Activated CD4-positive, alpha-beta T cell treated with anti-CD3 and anti-CD28 coated beads for 36 hours (primary cell): ENCODE measurements around the gene ELFN1. TPM values are rescaled to one million over a fixed set of nuclear protein-coding genes. Genes with fewer than 3 reads are reported as not detected.

Source experiments
- ATAC-seq: fragments of 200-7000 bp; cut with Tn5 transposase; one replicate; pipeline ENCODE4 v1.10.0; 2021; ENCODE audit warnings: mild to moderate bottlenecking, moderate library complexity
- CTCF ChIA-PET: fragments of 350-600 bp; sonication (Branson Sonifier 250); formaldehyde crosslinking; loops from one replicate; lab custom pipeline; 2021; ENCODE audit warnings: antibody characterized with exemption; lab: Charles Lee
- POLR2A ChIA-PET: fragments of 350-600 bp; sonication (Branson Sonifier 250); formaldehyde crosslinking; loops from one replicate; lab custom pipeline; 2021; ENCODE audit warnings: antibody characterized with exemption, inconsistent platforms; lab: Charles Lee
- DNase-seq: peaks from one replicate; pipeline ENCODE4 v3.0.0-alpha.2; 2020
- H3K27ac Mint-ChIP-seq: one replicate; pipeline ENCODE4 v1.8.0; 2021; ENCODE audit warnings: mixed read lengths
- H3K27me3 Mint-ChIP-seq: one replicate; pipeline ENCODE4 v1.8.0; 2021; ENCODE audit warnings: mixed read lengths
- H3K36me3 Mint-ChIP-seq: one replicate; pipeline ENCODE4 v1.8.0; 2021; ENCODE audit warnings: low read depth, mixed read lengths
- H3K4me1 Mint-ChIP-seq: one replicate; pipeline ENCODE4 v1.8.0; 2021; ENCODE audit warnings: mixed read lengths
- H3K4me3 Mint-ChIP-seq: one replicate; pipeline ENCODE4 v1.8.0; 2021; ENCODE audit warnings: mild to moderate bottlenecking, moderate library complexity, mixed read lengths
- H3K9me3 Mint-ChIP-seq: one replicate; pipeline ENCODE4 v1.8.0; 2021; ENCODE audit warnings: low read depth, mixed read lengths
- intact Hi-C, 2 experiments: fragments of 100-400 bp; cut with DNase I in 1 of 2; cut with micrococcal nuclease in 1 of 2; formaldehyde crosslinking; loops; one replicate each; pipeline versions ENCODE4 v1.14.2 to v1.15.1; 2022 to 2024; cut with DNase I, micrococcal nuclease
- total RNA-seq, 2 experiments: library from RNA; stranded (reverse); gene quantifications; one replicate each; pipeline ENCODE4 v1.2.3, GENCODE V29; 2021

ELFN1 gene
- total RNA-seq, 2 experiments from 2014 or later, result 0.05 to 0.09 TPM

DNA sequence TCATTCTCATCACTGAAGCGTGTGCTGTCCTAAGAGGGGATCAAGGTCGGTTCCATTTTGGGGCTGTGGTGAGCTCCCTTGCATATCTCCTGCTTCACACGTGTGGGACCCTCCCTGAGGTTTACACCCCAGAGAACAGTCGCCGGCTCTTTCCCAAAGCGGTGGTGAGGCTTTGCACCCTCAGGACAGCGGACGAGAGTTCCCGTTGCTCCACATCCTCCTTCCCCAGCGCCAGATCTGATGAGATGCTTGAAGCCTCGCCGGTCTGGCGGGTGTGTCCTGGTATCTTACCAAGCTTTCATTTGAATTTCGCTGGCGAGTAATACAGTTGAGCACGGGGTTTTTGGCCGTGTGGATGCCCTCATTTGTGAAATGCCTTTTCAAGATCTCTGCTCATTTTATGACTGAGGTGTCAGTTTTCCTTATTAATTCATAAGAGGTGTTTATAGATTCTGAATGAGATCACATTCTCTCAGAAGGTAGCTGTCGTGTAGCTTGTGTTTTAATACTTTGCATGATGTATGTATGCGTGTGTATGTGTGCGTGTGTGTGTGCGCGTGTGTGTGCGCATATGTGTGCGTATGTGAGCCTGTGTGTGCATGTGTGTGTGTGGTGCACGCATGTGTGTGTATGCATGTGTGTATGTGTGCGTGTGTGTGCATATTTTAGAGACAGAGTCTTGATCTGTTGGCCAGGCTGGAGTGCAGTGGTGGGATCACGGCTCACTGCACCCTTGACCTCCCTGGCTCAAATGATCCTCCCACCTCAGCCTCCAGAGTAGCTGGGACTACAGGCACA, 30.7 kb downstream of the ELFN1 start:
- H3K4me1 Mint-ChIP-seq, result no peaks in the 10 kb centered on the region
- peaks cover 4% of the 10 kb centered on the region for H3K9me3 Mint-ChIP-seq
- ATAC-seq (no peak), DNase-seq (no peak)
- H3K27me3 Mint-ChIP-seq, result peaks cover 3% of the 10 kb centered on the region
- no peak overlapping the region for H3K4me3 Mint-ChIP-seq
- CTCF ChIA-PET, result no interaction called here
- no peak overlapping the region for H3K27ac Mint-ChIP-seq
- H3K36me3 Mint-ChIP-seq, result no peaks in the 10 kb centered on the region
- POLR2A ChIA-PET, result no interaction called here
- intact Hi-C loops, result no loop called here

DNA sequence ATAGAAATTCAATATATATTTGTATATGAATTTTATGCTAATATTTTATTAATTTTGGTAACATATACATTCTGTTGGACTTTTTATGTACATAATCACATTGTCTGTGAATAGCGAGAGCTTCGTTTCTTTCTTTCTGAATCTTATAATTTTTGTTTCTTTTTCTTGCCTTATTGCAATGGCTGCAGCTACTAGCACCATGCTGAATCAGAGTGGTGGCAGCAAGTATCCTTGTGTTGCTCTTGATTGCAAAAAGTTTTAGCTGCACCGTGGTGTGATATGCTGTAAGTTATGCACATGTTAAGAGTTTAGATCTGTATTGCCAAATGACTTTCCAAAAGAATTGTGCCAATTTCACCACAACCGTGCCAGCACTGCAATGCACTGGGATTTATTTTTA, 32.6 kb downstream of the ELFN1 start:
- H3K4me3 Mint-ChIP-seq, result no peak overlapping the region
- ATAC-seq, result no peak
- intact Hi-C loops, result no loop called here
- no peak overlapping the region for H3K27ac Mint-ChIP-seq
- no peak for DNase-seq
- H3K9me3 Mint-ChIP-seq, result peaks cover 4% of the 10 kb centered on the region
- no peaks in the 10 kb centered on the region for H3K36me3 Mint-ChIP-seq
- peaks cover 3% of the 10 kb centered on the region for H3K27me3 Mint-ChIP-seq
- POLR2A ChIA-PET, result no interaction called here
- CTCF ChIA-PET, result interaction anchor here (0.6 kb wide), 1 partner anchor 552 kb away, joined by 3 read pairs; no protein-coding TSS in a partner anchor
- H3K4me1 Mint-ChIP-seq, result no peaks in the 10 kb centered on the region

DNA sequence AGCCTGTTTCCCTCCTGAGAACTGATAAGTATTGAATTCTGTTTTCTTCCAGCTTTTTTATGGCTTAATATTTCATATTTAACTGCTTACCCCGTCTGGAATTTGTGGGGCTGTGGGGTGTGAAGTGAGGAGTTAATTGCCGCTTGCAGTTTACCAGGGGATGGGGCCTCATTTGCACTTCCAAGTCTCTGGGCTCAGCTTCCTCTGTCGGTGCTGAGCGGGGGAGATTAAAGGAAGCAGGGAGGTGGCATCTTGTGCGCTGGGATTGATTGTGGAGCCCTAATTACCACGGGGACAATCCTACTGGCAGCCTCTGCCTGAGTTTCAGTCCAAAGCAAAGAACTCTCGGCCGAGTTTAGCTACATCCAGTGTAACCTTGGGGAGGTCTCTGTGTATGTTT, 33.4 kb downstream of the ELFN1 start:
- Mint-ChIP-seq H3K27me3 (peaks cover 3% of the 10 kb centered on the region), H3K9me3 (peaks cover 4% of the 10 kb centered on the region), H3K4me1 (no peaks in the 10 kb centered on the region), H3K36me3 (no peaks in the 10 kb centered on the region), H3K4me3 (no peak overlapping the region), H3K27ac (no peak overlapping the region)
- intact Hi-C loops, result no loop called here
- no peak for DNase-seq
- ChIA-PET POLR2A (no interaction called here), CTCF (no interaction called here)
- ATAC-seq, result no peak

DNA sequence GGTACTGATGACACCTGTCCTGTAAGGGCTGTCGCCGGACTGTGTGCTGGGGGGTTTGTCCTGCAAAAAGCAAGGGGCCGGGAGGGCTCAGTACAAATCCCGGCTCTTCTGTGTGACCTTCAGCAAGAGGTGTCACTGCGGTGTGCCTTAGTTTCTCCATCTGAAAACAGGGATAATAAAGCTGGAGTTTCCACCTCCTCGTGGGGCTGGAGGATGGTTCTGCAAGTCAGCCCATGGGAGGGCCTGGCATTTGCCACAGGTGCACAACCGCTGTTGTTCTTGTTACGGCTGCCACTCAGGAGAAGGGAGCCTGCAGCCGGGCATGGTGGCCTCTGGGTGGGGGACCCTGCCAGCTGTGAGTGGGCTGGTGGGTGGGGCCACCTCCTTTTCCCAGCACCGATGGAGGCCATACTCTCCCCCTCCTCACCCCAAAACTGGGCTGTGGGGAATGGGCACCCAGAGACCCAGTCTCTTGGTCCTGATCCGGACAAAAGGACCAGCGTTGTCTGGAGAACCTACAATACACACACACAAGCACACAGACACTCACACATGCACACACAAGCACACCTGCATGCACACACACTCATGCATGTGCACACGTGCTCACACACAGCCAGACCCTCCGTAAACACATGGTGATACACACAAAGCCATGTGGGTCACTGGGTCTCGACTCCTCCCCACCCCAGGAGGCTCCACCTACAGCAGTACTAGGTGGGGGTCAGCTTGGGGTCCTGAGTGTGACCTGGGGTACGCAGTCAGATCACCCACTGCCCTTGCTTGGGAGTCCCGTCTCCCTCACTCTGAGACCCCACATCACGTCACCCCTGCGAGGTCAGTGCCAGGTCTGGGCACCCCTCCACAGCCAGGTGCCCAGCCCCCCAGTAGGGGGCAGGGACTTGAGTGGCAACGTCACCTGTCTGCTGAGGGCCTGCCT, 34.1 kb downstream of the ELFN1 start:
- CTCF ChIA-PET, result no interaction called here
- intact Hi-C loops, result no loop called here
- Mint-ChIP-seq H3K4me1 (no peaks in the 10 kb centered on the region), H3K36me3 (no peaks in the 10 kb centered on the region), H3K4me3 (no peak overlapping the region), H3K27ac (no peak overlapping the region), H3K9me3 (peaks cover 5% of the 10 kb centered on the region), H3K27me3 (peaks cover 3% of the 10 kb centered on the region)
- POLR2A ChIA-PET, result no interaction called here
- DNase-seq (no peak), ATAC-seq (no peak)

DNA sequence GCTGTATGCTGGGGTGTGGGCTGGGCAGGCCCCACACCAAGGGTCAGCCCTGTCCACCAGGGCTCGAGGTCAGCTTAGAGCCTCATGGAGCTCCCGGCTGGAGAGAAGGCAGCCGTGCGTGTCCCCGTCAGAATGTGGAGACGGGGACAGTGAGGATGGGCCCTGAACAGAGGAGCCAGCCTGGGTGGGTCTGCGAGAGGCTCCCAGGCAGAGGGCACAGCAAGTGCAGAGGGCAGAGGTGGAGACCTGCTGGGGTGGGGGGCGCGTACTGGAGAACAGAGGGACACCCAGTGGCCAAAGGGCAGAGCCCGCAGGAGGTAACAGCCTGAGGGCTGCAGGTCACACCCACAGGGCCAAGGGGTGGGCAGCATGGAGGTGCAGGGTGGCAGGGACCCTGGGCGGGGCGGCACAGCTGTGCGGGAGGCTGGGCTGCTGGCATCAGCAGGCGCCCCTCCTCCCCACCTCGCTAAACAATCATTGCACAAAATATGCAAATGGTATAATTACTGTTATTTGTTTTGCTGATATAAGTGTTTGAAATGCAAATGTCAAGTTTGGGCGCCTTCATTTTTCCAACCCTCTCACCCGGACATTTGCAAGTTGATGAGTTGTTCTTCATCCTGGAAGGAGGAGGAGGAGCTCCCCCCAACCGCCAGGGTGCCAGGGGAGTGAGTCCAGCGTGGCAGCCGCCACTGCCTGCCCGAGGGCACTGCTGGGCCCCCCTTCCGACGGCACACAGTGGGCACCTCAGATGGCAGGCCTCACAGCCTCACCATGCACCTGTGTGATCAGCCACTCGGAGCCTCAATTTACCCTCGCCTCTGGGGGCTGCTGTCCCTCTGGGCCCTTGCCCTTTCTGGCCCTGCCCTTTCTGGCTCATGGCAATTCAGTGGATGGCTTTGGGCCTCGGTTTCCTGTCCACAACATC, 35.0 kb downstream of the ELFN1 start:
- no peaks in the 10 kb centered on the region for H3K36me3 Mint-ChIP-seq

DNA sequence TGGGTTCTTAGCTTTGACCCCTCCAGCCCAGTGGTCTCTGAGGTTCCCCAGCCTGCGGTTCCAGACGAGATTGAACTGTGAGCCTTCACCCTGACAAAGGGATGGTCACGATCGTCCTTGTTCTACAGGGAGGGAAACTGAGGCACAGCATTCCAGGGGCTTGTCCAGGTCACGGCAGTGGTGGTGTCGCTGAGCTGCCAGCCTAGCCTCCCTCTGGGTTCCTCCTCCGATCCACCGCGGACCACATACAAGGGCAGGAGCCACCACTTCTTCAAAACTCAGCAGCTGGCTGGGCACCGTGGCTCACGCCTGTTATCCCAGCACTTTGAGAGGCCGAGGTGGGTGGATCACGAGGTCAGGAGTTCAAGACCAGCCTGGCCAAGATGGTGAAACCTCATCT, 35.8 kb downstream of the ELFN1 start:
- POLR2A ChIA-PET, result no interaction called here
- intact Hi-C loops, result loop anchor here in 1 of 2 experiments (5.0 kb wide), 1 partner anchor 129 kb away; no protein-coding TSS in a partner anchor
- H3K27ac Mint-ChIP-seq, result no peak overlapping the region
- ATAC-seq (no peak), DNase-seq (no peak)
- H3K9me3 Mint-ChIP-seq, result peaks cover 8% of the 10 kb centered on the region
- CTCF ChIA-PET, result no interaction called here
- no peaks in the 10 kb centered on the region for H3K4me1 Mint-ChIP-seq
- H3K36me3 Mint-ChIP-seq, result no peaks in the 10 kb centered on the region
- no peaks in the 10 kb centered on the region for H3K27me3 Mint-ChIP-seq
- H3K4me3 Mint-ChIP-seq, result no peak overlapping the region

More for the DNA sequence above, 35.0 kb downstream of the ELFN1 start:
- no peak overlapping the region for H3K4me3 Mint-ChIP-seq
- DNase-seq, result no peak
- ATAC-seq, result no peak
- peaks cover 8% of the 10 kb centered on the region for H3K9me3 Mint-ChIP-seq
- POLR2A ChIA-PET, result no interaction called here
- CTCF ChIA-PET, result no interaction called here
- no peak overlapping the region for H3K27ac Mint-ChIP-seq
- intact Hi-C loops, result loop anchor here in 1 of 2 experiments (5.0 kb wide), 1 partner anchor 128 kb away; no protein-coding TSS in a partner anchor
- no peaks in the 10 kb centered on the region for H3K4me1 Mint-ChIP-seq
- H3K27me3 Mint-ChIP-seq, result peaks cover 3% of the 10 kb centered on the region

DNA sequence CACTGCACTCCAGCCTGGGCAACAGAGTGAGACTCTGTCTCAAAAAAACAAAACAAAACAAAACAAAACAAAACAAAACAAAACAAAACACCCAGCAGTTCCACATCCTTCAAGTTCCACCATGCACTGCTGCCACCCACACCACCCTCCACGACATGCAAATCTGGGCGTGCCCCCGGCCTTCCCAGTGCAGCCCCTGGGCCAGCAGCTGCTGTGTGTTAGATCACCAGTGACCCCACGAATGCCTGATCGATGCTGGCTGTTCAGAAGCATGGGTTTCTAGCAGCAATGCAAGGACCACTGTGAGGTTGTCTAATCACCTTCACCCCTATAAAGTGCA, 36.3 kb downstream of the ELFN1 start:
- intact Hi-C loops, result loop anchor here in 1 of 2 experiments (5.0 kb wide), 1 partner anchor 129 kb away; no protein-coding TSS in a partner anchor
- H3K27me3 Mint-ChIP-seq, result no peaks in the 10 kb centered on the region
- ChIA-PET CTCF (no interaction called here), POLR2A (no interaction called here)
- peaks cover 8% of the 10 kb centered on the region for H3K9me3 Mint-ChIP-seq
- no peaks in the 10 kb centered on the region for H3K4me1 Mint-ChIP-seq
- no peak overlapping the region for H3K4me3 Mint-ChIP-seq
- H3K36me3 Mint-ChIP-seq, result no peaks in the 10 kb centered on the region
- no peak overlapping the region for H3K27ac Mint-ChIP-seq
- no peak for DNase-seq
- no peak for ATAC-seq

DNA sequence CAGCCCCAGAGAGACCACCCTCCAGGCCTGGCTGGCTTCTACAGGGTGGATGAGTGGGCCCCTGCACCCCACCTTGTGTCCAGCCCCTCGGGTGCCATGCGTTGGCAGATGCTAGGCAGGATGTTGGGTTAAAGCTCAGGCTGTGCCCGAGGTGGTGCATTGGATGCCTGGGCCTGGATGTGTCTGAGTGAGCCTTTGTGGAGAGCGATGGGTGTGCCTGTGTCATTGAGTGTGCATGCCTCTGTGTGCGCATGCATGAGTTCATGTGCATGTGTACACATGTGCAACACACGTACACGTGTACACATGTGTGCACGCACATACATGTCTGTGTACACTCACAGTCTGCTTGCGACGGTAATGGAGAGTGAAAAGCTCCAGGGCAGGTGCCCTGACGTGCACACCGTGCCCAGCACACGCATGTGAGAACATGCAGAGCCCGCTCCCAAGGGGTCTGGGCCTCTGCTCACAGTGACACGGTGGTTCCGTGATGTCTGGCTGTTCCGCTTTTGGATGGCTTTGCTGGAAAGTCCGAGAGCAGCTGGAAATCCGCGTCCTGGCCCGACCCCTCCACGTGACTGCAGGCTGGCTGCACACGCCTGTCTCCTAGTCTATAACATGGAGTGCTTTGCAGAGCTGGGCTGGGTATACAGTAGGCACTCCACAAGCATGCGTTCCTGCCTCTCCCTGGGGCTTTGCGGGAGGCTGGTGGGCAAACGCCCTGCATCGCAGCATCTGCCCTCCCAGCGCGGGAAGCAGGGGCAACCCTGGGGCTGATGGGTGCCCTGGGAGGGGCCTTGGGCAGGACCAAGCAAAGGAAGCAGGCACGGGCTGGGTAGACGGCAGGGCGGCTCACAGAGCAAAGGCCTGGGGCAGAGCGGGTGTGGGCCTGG, 36.9 kb downstream of the ELFN1 start:
- no peaks in the 10 kb centered on the region for H3K27me3 Mint-ChIP-seq
- no peak for ATAC-seq
- POLR2A ChIA-PET, result no interaction called here
- CTCF ChIA-PET, result no interaction called here
- intact Hi-C loops, result loop anchor here in 1 of 2 experiments (5.0 kb wide), 1 partner anchor 130 kb away; no protein-coding TSS in a partner anchor
- no peak overlapping the region for H3K4me3 Mint-ChIP-seq
- H3K4me1 Mint-ChIP-seq, result no peaks in the 10 kb centered on the region
- H3K36me3 Mint-ChIP-seq, result no peaks in the 10 kb centered on the region
- H3K27ac Mint-ChIP-seq, result no peak overlapping the region
- no peak for DNase-seq
- H3K9me3 Mint-ChIP-seq, result peaks cover 8% of the 10 kb centered on the region

DNA sequence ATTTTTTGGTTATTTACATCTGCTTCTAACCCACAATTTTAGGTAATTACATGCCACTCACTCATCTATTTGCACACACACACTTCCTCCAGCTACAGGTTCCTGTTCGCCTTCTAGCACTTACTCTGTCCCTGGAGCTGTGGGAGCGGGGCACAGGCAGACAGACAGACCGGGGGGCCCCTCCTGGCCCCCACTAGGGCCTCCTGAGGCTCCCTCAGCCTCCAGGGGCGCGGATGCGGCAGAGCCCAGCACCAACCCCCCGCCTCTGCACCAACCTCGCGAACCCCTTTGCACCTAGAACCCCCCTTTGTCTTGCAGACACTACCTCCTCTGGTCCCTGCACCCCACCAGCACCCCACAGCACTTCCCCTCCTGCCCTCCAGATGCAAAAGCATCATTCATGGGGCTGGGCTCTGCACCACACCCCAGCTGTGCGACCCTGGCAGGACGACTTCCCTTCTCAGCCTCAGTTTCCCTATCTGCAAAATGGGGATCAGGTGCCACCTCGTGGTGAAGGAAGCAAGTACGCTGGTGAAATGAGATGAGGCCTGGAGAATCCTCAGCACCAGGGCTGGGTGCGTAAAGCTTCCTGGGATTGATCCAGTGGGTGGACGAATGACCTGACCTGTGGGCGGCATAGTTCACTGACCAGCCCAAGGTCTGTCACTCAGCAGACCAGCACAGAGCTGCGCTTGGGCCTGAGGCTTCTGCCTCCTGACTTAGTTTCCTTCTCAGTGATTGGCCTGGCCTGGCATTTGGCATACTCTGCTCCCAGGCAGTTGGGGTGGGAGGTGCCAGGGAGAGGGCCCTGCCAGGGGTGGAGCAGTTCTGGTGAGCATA, 37.9 kb downstream of the ELFN1 start:
- H3K4me1 Mint-ChIP-seq, result no peaks in the 10 kb centered on the region
- ATAC-seq (no peak), DNase-seq (no peak)
- H3K9me3 Mint-ChIP-seq, result peaks cover 8% of the 10 kb centered on the region
- intact Hi-C loops, result loop anchor here in 1 of 2 experiments (5.0 kb wide), 1 partner anchor 131 kb away; no protein-coding TSS in a partner anchor
- CTCF ChIA-PET, result no interaction called here
- no peaks in the 10 kb centered on the region for H3K27me3 Mint-ChIP-seq
- H3K36me3 Mint-ChIP-seq, result no peaks in the 10 kb centered on the region
- H3K4me3 Mint-ChIP-seq, result no peak overlapping the region
- POLR2A ChIA-PET, result no interaction called here
- H3K27ac Mint-ChIP-seq, result no peak overlapping the region
